GM21576 (cell line): ENCODE measurements around the gene TRAF1.

Source experiments
- ATAC-seq: cut with Tn5 transposase; IDR thresholded peaks from one replicate; pipeline ENCODE4 v1.9.1; 2021; ENCODE audit warnings: mild to moderate bottlenecking, moderate library complexity; ENCODE audit not compliant: unreplicated experiment

TRAF1 gene

DNA sequence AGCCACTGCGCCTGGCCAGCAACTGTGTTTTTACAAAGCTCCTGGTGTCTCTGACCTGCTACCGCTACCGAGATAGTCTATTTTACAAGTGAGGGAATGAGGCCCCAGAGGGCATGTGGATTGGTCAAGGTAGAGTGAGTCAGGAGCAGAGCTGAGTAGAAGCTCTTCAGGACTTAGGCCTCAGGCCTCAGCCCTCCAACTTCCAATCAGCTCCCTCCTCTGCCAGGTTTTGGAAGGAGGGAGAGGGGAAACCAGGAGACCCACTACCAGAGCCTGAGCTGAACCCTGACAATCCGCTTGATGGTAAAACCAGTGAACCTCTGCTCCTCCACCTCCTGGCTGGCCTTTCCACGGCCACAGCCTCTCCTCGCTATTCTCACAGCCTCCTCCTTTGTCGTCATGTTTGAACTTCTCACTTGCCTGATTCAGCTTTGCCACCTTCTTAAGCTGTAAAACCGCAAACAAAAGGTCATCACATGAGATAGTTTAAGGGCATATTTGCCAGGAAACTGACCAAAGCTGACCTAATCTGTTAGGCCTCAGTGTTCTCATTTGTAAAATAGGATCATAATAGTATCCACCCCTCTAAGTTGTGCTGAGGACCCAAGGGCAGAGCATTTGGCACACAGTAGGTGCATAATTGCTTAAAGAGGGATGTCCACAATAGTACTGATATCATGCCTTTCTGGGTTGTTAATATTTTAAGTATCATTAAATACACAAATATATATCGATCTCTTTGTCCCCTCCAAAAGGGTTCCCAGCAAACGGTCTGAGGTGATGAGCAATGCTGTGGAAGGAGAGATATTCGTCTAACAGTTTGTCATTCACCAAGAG, 1.7 kb downstream of the TRAF1 start:
- ATAC-seq, result no peak

DNA sequence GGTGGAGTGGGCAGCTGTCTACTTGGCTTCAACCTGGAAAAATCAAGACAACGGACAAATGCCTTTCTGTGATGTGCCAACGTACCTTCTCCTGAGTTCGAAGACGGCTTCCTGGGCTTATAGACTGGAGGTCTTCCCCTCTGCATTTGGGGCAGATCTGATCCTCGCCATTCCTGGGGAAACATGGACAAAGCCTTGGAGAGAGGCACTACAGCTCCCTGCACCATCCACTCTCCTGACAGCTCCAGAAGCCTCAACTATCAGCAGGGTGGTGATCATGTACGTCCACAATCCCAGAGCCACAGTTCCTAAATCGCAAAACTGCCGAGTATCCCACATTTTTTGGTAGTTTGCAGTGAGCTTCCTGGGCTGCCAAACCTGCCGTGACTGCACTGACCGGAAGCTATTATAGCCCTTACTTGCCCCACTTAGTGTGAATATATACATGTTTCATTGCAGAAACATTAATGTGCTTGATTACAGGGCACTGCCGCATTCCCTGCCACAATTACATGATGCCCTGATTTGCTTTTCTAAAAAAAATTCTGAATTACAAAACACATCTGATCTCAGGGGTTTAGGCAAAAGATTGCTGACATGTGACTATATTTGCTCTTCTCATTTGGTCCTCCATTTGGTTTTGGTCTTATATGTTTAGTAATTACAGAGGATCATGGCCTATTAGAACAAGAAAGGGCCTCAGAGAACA, 2.8 kb downstream of the TRAF1 start:
- no peak for ATAC-seq

DNA sequence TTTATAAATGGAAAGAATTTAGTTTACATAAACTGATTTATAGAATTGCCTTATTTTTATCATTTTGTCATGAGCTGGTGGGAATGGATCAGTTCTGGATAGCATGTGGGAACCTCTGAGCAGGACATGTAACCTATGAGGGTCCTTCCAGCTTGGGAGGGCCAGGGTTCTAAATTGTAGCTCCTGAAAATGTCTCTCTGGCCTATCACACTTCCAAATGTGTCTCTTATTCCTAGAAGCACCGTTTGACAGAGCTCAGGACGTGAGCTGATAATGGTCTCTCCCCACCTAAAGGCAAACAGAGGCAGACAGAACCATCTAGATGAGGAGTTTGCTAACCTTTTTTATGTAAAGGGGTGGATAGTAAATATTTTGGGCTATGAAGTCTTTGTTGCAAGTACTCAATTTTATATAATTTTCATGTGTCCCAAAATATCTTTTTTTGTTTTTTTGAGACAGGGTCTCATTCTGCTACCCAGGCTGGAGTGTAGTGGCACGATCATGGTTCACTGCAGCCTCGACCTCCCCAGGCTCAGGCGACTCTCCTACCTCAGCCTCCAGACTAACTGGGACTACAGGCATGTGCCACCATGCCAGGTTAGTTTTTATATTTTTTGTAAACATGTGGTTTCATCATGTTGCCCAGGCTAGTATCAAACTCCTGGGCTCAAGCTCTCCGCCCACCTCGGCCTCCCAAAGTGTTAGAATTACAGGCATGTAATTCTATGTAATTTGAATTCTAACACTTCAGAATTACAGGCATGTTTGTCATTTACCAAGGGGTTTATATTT, 4.0 kb downstream of the TRAF1 start:
- no peak for ATAC-seq

DNA sequence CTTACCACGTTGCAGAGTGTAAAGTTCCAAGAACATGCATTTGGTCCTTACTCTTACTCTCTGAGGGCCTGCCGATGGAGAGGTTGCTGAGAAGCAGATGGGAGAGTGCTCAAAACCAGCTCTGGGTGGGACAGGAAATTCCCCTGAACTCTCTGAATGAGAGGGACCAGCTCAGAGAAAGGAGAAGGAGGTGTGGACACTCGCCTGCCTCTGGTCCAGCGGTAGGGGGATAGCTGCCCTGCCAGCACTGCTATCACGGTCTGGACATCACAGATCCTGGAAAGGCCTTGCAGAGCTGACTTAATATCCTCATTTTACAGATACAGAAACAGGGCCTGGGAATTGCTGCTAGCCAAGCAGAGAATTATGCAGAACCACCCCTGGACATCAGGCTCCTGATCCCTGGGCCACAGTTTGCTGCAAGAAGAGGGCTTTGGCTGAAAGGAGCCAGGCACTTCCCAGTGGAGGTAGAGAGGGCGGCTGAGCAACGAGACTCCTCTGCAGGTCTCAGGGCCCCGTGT, 4.9 kb downstream of the TRAF1 start:
- no peak for ATAC-seq

DNA sequence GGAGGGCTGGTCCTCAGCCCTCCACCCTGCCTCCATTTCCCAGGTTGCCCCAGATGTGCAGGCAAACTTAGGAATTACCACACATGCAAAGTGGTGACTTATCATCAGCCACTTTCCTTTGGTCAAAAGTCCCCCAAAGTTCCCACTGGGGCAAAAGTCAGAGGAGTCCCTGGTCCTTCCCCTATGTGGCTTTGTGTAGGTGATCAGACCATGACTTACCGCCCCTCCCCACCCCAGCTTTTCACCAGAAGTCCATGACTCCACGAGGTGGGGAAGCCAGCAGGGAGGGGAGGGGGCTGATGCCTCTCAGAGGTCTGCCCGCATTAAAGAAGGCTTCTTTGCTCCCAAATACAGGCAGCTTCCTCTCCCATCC, 5.8 kb downstream of the TRAF1 start:
- no peak for ATAC-seq

DNA sequence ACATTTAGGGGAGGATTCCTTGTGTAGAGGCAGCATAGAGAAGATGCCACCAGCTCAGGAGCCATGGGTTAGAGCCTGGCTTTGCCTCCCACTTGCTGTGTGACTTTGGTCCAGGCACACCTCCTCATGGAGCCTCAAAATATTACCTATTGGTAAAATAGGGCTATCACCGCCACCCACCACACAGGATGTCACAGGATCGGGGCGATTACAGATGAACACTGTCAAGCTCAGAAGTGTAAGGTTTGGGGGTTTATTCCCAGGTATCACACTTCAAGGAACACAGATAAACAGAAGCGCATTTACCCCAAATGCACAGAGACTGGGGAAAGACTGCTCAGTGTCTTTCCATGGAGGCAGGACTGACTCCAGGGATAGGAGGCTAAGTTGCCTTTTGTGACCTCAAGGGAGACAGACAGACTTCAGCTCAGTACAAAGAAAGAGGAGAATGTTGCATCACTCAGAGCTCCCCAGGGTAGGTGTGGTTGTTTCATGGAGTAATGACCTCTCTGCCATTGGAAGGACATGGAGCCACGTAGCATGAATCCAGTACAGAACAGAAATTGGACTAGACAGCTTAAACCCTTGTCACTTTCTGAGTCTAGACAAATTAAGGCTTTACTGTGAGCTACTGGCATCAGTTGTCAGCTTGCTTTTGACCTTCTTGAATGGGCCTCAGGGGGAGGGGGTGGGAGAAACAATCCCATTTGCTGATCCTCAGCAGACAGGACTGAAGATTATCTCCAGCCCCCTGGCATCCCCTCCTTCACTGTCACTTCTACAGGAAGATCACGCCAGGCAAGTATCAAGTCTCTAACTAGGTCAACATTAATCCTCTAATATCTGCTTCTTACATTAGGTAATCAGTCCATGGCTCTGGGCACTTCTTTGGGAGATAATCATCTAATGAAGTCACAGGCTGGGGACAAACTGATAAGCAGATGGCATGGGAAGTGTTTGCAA, 6.5 kb downstream of the TRAF1 start:
- ATAC-seq, result no peak

DNA sequence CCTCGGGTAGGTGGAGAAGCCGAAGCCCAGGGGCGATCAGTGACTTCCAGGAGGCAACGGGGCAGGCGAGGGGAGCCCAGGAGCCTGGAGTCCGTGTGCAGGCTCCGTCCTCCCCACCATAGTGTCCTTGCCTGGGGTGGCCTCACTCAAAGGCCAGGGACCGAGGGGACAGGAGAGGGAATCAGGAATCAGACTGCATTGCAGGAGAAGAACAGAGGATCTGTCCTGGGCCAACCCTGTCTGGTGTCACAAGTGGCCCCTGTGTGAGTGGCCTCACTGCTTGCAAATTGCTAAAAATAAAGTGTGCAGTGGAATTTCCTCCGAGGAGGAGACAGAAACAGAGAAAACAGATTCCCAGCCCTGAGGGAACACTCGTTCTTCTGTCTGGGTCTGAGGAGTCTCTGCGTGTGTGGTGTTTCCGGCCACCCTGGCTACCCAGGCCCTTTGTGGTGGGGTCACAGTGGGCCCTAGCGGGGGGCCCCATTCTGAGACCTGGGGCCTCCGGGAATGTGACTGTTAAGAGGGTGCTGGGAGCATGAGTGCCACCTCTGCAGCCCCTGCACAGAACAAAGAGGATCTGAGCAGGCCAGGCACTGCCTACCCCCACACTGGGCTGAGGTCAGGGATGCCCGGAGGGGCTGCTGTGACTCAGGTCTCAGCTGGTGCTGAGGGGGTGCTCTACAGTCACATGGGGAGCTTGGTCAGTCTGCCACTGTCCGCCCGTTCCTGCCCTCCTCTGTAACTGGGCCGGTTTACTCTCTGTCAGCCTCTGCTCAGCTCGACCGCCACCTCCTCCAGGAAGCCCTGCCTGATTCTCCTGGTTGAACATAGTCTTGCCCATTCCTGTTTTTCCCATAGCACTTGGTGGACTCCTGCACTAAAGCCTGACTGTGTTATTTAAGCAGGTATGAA, 7.4 kb downstream of the TRAF1 start:
- ATAC-seq, result no peak

DNA sequence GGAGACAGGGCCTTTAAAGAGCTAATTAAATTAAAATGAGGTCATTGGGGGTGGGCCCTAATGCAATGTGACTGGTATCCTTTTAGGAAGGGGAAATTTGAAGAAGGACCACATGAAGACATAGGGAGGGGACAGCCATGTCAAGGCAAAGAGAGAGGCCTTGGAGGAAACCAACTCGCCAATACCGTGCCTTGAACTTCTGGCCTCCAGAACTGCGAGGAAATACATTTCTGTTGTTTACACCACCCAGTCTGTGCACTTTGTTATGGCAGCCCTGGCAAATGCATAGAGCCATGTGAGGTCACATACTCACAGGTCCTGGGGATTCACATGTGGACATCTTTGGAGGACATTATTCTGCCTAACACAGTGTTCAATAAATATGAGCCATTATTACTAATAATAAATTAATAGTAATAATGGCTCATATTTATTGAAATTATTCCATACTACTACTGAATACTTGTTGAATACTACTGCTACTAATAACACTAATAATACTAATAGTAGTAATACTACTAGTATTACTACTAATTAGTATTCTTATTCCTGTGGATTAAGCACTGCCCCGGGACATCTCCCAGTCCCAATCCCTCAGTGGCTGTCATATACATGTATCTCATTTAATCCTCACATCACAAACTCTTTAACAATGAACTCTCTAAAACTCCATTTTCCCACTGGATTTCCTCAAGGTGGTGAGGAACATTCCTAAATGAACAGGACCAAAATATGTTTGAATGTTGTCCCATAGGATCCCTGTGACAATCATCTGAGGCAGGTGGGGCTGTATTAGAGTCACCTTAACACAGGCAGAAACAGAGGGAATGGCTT, 8.4 kb downstream of the TRAF1 start:
- ATAC-seq, result no peak

DNA sequence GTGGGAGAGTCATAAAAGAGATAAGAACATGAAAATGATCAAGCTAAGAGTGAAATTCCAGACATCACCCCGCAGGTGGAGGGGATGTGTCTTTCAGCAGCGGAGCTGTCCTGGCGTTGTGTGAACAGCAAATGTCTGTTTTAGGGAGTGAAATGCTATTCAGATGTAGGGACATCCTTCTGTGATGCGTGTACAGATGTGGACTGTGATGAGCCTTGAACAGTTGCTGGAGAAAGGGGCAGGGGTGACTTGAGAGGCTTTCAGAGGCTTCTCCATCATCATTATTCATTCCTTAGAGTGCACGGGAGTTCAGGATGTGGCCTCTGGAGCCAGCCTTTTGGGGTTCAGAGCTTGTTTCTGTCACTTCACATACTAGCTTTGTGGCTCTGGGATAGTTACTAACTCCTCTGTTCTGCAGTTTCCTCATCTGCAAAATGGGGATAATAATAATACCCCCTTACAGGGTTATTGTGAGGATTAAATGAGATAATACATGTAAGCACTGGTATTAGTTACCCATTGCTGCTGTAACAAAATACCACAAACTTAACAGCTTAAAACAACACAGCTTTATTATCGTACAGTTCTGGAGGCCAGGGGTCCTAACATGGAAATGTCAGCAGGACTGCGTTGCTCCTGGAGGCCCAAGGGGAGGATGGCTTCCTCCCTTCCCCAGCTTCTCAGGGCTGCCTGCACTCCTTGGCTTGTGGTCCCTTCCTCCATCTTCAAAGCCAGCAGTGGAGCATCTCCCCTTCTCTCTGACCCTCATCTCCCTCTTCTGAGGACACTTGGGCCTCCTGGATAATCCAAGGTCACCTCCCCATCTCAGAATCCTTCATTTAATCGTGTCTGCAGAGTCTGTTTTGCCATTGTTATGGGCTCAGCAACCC, 9.4 kb downstream of the TRAF1 start:
- ATAC-seq, result no peak

DNA sequence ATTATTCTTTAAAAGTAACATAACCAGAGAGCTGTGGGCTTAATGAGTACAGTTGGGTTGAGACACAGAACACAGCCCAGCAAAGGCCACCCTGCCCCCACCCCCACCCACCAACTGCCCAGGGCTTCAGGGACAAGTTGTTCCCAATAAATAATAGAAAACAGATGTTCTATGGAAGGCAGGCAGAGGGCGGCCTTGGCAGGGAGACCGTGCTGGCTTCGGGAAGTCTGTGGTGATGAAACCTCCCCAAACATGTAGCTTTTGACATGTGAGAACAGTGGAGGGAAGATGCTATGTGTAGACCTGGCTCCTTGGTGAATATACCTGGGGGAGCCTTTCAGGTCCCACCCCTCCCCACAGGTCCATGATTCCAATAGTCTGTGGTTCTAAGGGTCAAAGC, 10.0 kb downstream of the TRAF1 start:
- ATAC-seq, result no peak

DNA sequence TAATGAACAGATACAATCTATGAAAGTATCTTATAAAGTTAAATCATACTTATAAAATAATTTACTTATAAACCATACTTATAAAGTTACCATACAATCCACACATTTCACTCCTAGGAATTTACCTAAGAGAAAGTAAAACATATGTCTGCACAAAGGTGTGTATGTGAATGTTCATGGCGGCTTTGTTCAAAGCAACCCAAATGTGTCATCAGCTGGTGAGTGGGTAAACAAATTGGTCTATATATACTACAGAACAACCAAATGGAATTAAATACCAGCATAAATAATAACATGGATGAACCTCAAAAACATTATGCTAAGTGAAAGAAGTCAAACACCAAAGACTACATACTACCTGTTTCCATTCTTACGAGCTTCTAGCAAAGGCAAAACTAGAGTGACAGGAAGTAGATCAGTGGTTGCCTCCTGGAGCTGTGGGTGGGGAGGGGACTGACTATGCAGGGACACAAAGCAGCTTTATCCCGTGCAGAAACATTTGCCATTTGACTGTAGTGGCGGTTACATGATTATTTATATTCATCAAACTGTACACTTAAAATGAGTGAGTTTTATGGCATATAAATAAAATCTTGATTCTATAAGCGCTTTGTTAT, 10.6 kb downstream of the TRAF1 start:
- no peak for ATAC-seq

DNA sequence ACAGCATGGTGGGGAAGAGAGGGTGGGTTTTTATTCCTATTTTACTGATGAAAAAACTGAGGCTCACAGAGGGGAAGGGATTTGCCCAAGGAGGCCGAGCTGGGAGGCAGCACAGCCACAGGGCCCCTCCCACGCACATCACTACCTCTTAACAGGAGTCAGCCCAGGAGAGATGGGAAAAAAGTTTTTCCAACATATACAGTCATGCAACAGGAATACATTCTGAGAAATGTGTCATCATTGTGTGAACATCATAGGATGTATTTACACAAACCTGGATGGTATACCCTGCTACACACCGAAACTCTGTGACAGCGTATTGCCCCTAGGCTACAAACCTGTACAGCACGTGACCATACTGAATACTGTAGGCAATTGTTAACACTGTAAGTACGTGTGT, 11.6 kb downstream of the TRAF1 start:
- ATAC-seq, result no peak

DNA sequence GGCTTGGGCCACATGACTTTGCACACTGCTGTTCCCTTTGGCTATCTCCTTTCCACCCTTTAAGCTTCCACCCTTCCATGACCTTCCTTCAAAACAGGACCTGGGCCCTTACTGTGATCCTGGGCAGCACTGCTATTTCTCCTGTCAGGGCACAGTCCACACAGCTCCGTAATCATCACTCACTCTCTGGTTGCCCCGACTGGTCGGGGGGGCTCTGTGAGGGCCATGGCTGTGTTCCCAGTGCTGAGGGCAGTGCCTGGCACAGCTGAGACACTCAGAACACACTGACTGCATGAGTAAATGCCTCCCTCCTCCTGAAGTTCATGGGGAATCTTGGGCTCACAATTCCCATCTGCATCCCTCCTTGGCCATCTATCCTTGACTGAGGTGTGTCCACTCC, 12.2 kb downstream of the TRAF1 start:
- no peak for ATAC-seq

DNA sequence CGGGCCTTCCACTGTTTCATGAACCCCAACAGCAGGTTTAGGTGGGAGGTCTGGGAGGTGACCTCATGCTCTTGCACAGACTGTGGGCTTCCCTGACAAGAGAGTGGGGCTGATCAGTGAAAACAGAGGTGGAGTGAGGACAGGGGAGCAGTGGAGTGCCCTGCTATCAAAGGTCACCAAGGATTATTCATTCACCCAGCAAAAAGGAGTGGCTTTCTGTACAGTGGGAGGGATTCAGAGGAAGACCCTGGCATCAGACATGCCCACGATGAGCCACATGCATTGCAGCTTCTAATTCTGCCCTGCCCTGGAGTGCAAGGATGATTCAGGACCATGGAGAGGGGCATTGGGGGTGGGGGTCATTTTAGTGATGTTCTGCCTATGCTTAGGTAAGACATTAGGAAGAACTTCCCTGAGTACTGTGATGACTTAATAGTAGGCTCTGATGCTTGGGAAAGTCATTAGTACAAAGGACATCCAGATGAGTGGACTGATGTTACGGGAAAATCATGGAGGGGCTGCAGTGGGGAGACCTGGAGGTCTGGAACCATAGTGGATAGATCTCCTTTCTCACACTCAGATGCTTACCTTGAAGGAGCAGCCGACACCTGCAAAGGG, 12.8 kb downstream of the TRAF1 start:
- ATAC-seq, result no peak

DNA sequence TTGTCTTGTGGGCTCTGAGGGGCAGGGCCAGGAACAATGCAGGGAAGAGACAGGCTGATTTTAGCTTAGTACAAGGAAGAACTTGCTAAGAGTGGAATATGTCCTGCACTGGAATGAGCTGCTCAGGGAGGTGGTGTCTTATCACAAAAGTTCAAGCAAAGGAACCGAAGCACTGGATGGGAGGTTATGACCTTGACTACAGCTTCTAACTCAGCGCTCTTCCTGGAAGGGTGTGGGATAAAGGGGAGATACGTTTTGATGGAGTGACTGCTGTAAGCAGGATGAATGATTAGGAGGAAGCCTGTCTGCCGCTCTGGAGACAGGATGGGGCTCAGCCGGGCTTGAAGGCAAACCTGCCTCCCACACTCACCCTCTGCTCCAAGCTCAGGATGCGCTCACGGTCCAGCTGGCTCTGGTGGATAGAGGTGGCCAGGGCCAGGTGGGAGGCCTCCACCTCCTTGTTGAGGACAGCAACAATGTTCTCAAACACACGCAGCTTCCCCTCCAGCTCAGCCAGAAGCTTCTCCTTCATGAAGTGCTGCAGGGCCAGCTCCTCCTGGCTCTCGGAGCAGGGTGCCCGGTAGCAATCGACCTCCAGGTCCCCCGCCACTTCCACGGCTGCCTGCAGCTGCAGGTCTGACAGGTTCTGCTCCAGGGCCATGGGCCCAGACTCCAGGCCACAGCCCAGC, 13.5 kb downstream of the TRAF1 start:
- no peak for ATAC-seq

DNA sequence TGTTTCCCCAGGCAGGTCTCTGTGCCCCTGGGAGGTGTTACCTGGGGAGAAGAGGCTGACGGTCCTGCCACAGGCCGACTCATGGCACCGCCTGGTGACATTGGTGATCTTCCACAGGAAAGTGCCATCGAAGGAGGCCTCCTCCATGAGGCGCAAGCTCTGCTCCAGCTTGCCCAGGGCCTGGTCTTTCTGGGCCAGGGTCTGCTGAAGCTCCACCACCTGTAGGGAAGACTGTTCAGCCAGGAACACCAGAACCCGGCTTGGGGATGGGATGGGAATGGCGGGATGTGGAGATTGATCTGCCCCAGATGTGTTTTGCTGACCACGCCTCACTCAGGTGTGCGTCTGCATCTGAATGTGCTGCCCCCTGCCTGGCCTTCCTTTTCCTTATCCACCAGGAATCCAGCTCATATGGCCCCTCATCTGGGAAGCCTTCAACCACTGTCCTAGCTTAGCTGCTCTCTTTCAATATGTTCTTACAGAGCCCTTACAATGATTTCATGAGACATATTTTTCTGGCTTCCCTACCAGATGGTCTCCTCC, 15.2 kb downstream of the TRAF1 start:
- ATAC-seq, result no peak
